ENCODE measurements around the gene BGN.

The BGN gene

GRCh38 chrX:153494061-153494460, 719 bp upstream of the BGN start:
- H3K4me3 ChIP-seq (ENCODE audit: control insufficient read depth, low read depth, low read length) = peak overlapping the region; percentile 30
- DNase-seq (ENCODE audit: low read depth) = no peak
- no peak for TF ChIP-seq CTCF (IDR thresholded peaks at IDR 0.05; ENCODE audit: control insufficient read depth, insufficient read depth, low read depth, low read length, missing control alignments)

DNA sequence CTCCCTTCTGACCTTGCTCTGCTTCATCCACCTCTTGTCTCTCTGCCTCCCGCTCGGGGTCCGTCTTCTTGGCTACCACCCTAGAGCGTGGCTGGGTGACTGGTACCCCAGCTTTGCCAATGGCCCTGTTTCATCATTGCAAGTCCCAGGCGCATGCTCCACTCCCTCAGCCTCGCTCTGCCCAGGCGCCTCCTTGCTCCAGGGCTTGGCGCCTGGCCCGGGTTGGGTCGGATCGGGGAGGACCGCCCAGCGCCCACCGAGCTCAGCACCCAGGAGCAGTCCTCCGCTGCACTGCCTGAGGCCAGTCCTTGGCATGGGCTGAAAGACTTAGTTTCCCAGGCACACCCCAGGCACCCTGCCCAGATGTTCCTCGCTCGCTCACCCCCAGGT, 577 bp downstream of the BGN start:
- no peak for DNase-seq (ENCODE audit: low read depth)
- peak overlapping the region; percentile 67 for H3K4me3 ChIP-seq (ENCODE audit: control insufficient read depth, low read depth, low read length)
- no peak for TF ChIP-seq CTCF (IDR thresholded peaks at IDR 0.05; ENCODE audit: control insufficient read depth, insufficient read depth, low read depth, low read length, missing control alignments)

DNA sequence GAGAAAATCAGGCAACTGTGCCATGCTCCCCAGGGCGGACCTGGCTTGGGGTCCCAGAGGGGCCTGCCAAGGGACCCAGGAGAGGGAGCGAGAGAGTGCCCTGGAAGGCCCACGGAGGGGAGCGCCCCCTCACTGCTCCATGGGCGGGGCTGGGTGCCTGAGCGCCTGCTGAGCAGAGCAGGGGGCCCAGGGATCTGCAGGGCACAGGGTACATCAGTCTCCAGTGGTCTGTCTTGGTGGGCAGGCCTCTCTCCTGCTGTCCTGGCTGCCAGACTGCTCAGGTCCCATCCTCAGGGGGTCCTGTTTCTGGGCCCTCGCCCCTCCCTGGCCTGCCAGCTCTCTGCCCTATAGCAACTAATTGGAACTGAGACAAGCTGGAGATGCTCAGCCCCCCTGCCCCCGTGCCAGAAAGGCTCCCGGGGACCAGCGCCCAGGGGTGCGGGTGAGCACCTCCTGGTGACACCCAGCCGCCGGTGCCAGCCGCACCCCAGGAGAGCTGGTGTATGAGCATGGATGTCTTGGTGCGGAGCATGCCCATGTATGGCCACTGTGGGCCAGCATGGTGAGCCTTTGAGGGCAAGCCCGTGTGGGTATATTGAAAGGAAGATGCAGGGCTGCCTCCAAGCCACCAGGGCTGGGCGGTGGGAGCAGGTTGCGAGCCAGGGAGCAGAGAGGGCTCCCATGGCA, 1.3 kb downstream of the BGN start:
- peak; percentile 13 for TF ChIP-seq CTCF (IDR thresholded peaks at IDR 0.05; ENCODE audit: control insufficient read depth, insufficient read depth, low read depth, low read length, missing control alignments)
- no peak for DNase-seq (ENCODE audit: low read depth)
- peak overlapping the region; percentile 67 for H3K4me3 ChIP-seq (ENCODE audit: control insufficient read depth, low read depth, low read length)

DNA sequence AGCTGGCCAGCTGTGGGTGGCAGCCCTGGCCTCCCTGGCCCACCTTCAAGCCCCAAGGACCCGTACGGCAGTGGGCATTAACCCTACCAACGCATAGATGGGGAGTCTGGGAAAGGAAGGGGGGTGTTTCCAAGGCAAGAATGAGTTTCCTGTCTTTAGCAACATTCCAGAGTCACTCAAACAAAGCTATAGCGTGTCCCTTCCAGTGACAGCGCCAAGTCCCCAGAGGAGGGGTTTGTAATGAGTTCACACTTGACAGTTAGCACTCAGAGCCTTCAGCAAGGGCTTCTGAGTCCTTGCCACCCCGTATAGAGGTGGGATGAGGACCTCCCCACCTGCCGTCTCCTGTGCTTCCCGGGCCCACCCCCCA, 1.8 kb downstream of the BGN start:
- H3K4me3 ChIP-seq (ENCODE audit: control insufficient read depth, low read depth, low read length) = peak overlapping the region; percentile 67
- DNase-seq (ENCODE audit: low read depth) = no peak
- no peak for TF ChIP-seq CTCF (IDR thresholded peaks at IDR 0.05; ENCODE audit: control insufficient read depth, insufficient read depth, low read depth, low read length, missing control alignments)

DNA sequence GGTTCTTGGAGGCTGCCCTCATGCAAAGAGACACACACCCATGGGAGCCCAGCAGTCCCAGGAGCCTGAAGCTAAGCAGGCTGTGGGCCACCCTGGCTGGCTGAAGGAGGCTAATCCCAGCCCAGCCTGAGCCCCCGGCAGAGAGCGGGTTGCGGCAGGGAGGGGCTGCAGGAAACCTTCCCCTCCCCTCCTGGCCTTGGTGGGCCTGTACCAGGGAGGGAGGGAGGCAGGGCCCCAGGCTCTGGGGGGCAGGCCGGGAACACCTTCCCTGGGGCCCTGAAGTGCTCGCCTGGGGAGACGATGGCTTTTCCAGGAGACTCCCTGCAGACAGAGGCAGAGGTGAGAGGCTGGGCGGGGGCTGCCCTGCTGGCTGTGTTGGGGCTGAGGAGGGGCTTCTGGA, 3.7 kb downstream of the BGN start:
- peak; percentile 12 for TF ChIP-seq CTCF (IDR thresholded peaks at IDR 0.05; ENCODE audit: control insufficient read depth, insufficient read depth, low read depth, low read length, missing control alignments)
- no peak for DNase-seq (ENCODE audit: low read depth)
- peak overlapping the region; percentile 9 for H3K4me3 ChIP-seq (ENCODE audit: control insufficient read depth, low read depth, low read length)

- TF ChIP-seq CTCF (IDR thresholded peaks at IDR 0.05; ENCODE audit: control insufficient read depth, insufficient read depth, low read depth, low read length, missing control alignments) = no peak
- peak overlapping the region; percentile 12 for H3K4me3 ChIP-seq (ENCODE audit: control insufficient read depth, low read depth, low read length)
- DNase-seq (ENCODE audit: low read depth) = no peak
Observed at GRCh38 chrX:153499341-153499740, 4.6 kb downstream of the BGN start.

Data from AG09309 (cell line).